ENCODE data around the gene DNAJC30.

DNA sequence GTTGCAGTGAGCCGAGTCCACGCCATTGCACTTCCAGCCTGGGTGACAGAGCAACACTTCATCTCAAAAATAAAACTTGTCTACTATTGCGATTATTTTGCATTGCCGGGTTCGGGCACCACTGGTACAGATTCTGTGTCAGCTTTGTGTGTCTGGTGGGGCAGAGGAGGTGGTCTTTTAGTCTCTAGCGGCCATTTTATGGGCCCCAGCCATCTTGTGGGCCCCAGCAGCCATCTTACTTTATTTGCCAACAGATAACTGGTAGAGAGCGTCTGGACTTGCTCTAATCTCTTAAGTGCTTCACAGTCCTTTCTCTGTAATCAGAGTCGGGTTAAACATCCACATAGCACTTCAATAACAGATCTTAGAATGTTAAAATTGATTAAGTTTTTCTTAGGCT lies 5.0 kb upstream of the DNAJC30 start:
- TF ChIP-seq POLR2AphosphoS5 (IDR thresholded peaks at IDR 0.05; ENCODE audit: low read depth, low read length) = no peak
- no peak for TF ChIP-seq TAF1 (IDR thresholded peaks at IDR 0.05; ENCODE audit: borderline replicate concordance, low read depth, low read length)
- no peak for TF ChIP-seq POLR2A (IDR thresholded peaks at IDR 0.05; ENCODE audit: low read depth, low read length)
